Measurements from ENCODE around the gene TM4SF4. TPM values are rescaled to one million over a fixed set of nuclear protein-coding genes. Genes with fewer than 3 reads are reported as not detected.

Gene TM4SF4
- total RNA-seq, 1 experiment from 2014 or later = not detected

DNA sequence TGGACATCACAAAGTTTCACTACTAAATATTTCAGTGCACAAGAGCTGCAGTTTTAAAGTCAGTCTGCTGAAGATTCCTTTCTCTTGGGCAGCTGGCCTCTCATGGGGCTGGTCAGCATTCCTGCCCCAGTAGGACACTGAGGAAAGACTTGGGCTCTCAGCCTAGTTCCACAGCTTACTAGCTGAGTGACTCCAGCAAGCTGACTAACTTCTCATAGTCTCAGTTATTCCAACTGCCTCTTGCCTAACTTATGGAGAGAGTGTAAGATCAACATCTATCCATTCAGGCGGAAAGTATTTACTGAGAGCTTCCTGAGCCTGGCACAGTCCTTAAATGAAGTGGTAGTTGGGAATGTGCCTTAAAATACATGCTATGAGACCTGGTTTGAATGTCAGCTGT lies 27.0 kb downstream of the TM4SF4 start:
- Histone ChIP-seq H4K5ac (ENCODE audit: insufficient read length, low read depth, low read length) (no peak overlapping the region), H3K18ac (ENCODE audit: insufficient read length, low read depth, low read length) (no peak overlapping the region), H3K27ac (ENCODE audit: insufficient read length, low read depth, low read length) (no peak overlapping the region), H3K79me2 (ENCODE audit: insufficient read depth, low read length) (no peaks in the 10 kb centered on the region), H4K20me1 (ENCODE audit: control insufficient read depth, insufficient read depth, insufficient read length) (no peaks in the 10 kb centered on the region), H2BK120ac (ENCODE audit: low read depth, low read length, poor library complexity, severe bottlenecking) (no peak overlapping the region), H2AFZ (ENCODE audit: low read length) (no peak overlapping the region), H2BK5ac (ENCODE audit: insufficient read length, low read length) (no peak overlapping the region), H3K4me1 (ENCODE audit: insufficient read depth, low read length) (no peaks in the 10 kb centered on the region), H2BK15ac (ENCODE audit: low read depth, low read length) (no peak overlapping the region), H3K79me1 (ENCODE audit: insufficient read depth, low read depth, low read length, poor library complexity, severe bottlenecking) (no peaks in the 10 kb centered on the region), H3K14ac (ENCODE audit: insufficient read depth, low read length) (no peak overlapping the region), H2AK5ac (ENCODE audit: insufficient read length, low read length) (no peak overlapping the region), H3K9me3 (ENCODE audit: control insufficient read depth, low read depth, low read length) (no peaks in the 10 kb centered on the region), H3K4me2 (ENCODE audit: insufficient read depth, insufficient read length, low read length) (no peak overlapping the region), H3K23me2 (ENCODE audit: insufficient read length, low read depth, low read length, poor library complexity, severe bottlenecking) (no peaks in the 10 kb centered on the region), H4K8ac (replicated peaks; ENCODE audit: insufficient read length, low read depth, low read length) (no peak overlapping the region), H3K9ac (ENCODE audit: extremely low read depth, insufficient read length, low read length) (no peak overlapping the region), H3K4ac (ENCODE audit: low read depth, low read length) (no peak overlapping the region), H3K23ac (ENCODE audit: insufficient read length, low read depth, low read length) (no peak overlapping the region), H3K56ac (ENCODE audit: insufficient read length, low read depth, low read length) (no peak overlapping the region), H4K91ac (ENCODE audit: insufficient read length, low read depth, low read length) (no peak overlapping the region), H3T11ph (ENCODE audit: low read length) (no peak overlapping the region), H3K27me3 (ENCODE audit: insufficient read depth, low read length) (no peaks in the 10 kb centered on the region), H2BK12ac (ENCODE audit: insufficient read length, low read depth, low read length) (peak overlapping the region; percentile 35), H2BK20ac (ENCODE audit: low read depth, low read length, poor library complexity, severe bottlenecking) (peak overlapping the region; percentile 75)
- DNase-seq = no peak
- no peaks in the 10 kb centered on the region for H3K27me3 Mint-ChIP-seq (ENCODE audit: low read depth)
- WGBS (ENCODE audit: extremely low coverage, insufficient read length, low lambda C conversion rate) = no CpG with 5 or more reads among the region's 1 CpG
- H3K36me3 Mint-ChIP-seq (ENCODE audit: insufficient read depth in 1 of 3, low read depth in 3 of 3) = no peaks in the 10 kb centered on the region
- TF ChIP-seq, protein P1, sequence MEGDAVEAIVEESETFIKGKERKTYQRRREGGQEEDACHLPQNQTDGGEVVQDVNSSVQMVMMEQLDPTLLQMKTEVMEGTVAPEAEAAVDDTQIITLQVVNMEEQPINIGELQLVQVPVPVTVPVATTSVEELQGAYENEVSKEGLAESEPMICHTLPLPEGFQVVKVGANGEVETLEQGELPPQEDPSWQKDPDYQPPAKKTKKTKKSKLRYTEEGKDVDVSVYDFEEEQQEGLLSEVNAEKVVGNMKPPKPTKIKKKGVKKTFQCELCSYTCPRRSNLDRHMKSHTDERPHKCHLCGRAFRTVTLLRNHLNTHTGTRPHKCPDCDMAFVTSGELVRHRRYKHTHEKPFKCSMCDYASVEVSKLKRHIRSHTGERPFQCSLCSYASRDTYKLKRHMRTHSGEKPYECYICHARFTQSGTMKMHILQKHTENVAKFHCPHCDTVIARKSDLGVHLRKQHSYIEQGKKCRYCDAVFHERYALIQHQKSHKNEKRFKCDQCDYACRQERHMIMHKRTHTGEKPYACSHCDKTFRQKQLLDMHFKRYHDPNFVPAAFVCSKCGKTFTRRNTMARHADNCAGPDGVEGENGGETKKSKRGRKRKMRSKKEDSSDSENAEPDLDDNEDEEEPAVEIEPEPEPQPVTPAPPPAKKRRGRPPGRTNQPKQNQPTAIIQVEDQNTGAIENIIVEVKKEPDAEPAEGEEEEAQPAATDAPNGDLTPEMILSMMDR (conservative IDR thresholded peaks at IDR 0.05) = no peak
- peaks cover 4 to 5% of the 10 kb centered on the region in 2 experiments; a peak in 3 of 4 replicates for H3K4me1 Mint-ChIP-seq
- H3K9me3 Mint-ChIP-seq = no peaks in the 10 kb centered on the region
- H3K27ac Mint-ChIP-seq = no peak overlapping the region
- no peak overlapping the region for H3K4me3 Mint-ChIP-seq
